ENCODE results near the gene TMEM41B. TPM values are rescaled to one million over a fixed set of nuclear protein-coding genes. Genes with fewer than 3 reads are reported as not detected.

TMEM41B gene
- total RNA-seq, 1 donor from 2014 or later, result 51.8 TPM

- peaks cover 16% of the 10 kb centered on the region for H3K36me3 Mint-ChIP-seq (ENCODE audit: insufficient read depth)
- no peaks in the 10 kb centered on the region for H3K27me3 Mint-ChIP-seq
- no peak for DNase-seq (ENCODE audit: low spot score, unreplicated experiment)
- H3K9me3 Mint-ChIP-seq (ENCODE audit: low read depth), result no peaks in the 10 kb centered on the region
- H3K4me3 Mint-ChIP-seq (ENCODE audit: low read depth), result no peak overlapping the region
- no peak overlapping the region for H3K27ac Mint-ChIP-seq
- no peaks in the 10 kb centered on the region for H3K4me1 Mint-ChIP-seq (ENCODE audit: low read depth)
- no peak for TF ChIP-seq CTCF (IDR thresholded peaks at IDR 0.05; ENCODE audit: unreplicated experiment)
Measured at GRCh38 chr11:9285850-9286587, 28.4 kb downstream of the TMEM41B start.

- Mint-ChIP-seq H3K36me3 (ENCODE audit: insufficient read depth) (peaks cover 23% of the 10 kb centered on the region), H3K27me3 (no peaks in the 10 kb centered on the region), H3K27ac (no peak overlapping the region), H3K4me3 (ENCODE audit: low read depth) (no peak overlapping the region), H3K9me3 (ENCODE audit: low read depth) (no peaks in the 10 kb centered on the region), H3K4me1 (ENCODE audit: low read depth) (no peaks in the 10 kb centered on the region)
- DNase-seq (ENCODE audit: low spot score, unreplicated experiment), result no peak
- no peak for TF ChIP-seq CTCF (IDR thresholded peaks at IDR 0.05; ENCODE audit: unreplicated experiment)
Measured at GRCh38 chr11:9280655-9281301, 33.6 kb downstream of the TMEM41B start.

- DNase-seq (ENCODE audit: low spot score, unreplicated experiment), result no peak
- Mint-ChIP-seq H3K36me3 (ENCODE audit: insufficient read depth) (peaks cover 15% of the 10 kb centered on the region), H3K27me3 (no peaks in the 10 kb centered on the region), H3K9me3 (ENCODE audit: low read depth) (no peaks in the 10 kb centered on the region), H3K4me3 (ENCODE audit: low read depth) (no peak overlapping the region), H3K27ac (no peak overlapping the region), H3K4me1 (ENCODE audit: low read depth) (no peaks in the 10 kb centered on the region)
- TF ChIP-seq CTCF (IDR thresholded peaks at IDR 0.05; ENCODE audit: unreplicated experiment), result no peak
Measured at GRCh38 chr11:9277176-9277575, 37.2 kb downstream of the TMEM41B start.

GRCh38 chr11:9276571-9276970 lies 37.8 kb downstream of the TMEM41B start:
- no peaks in the 10 kb centered on the region for H3K4me1 Mint-ChIP-seq (ENCODE audit: low read depth)
- H3K27me3 Mint-ChIP-seq, result no peaks in the 10 kb centered on the region
- DNase-seq (ENCODE audit: low spot score, unreplicated experiment), result no peak
- H3K4me3 Mint-ChIP-seq (ENCODE audit: low read depth), result no peak overlapping the region
- H3K36me3 Mint-ChIP-seq (ENCODE audit: insufficient read depth), result peaks cover 15% of the 10 kb centered on the region
- H3K27ac Mint-ChIP-seq, result no peak overlapping the region
- no peaks in the 10 kb centered on the region for H3K9me3 Mint-ChIP-seq (ENCODE audit: low read depth)
- TF ChIP-seq CTCF (IDR thresholded peaks at IDR 0.05; ENCODE audit: unreplicated experiment), result no peak

GRCh38 chr11:9274499-9275258 lies 39.7 kb downstream of the TMEM41B start:
- H3K27ac Mint-ChIP-seq, result peak overlapping the region; percentile 73
- no peak for TF ChIP-seq CTCF (IDR thresholded peaks at IDR 0.05; ENCODE audit: unreplicated experiment)
- DNase-seq (ENCODE audit: low spot score, unreplicated experiment), result no peak
- no peaks in the 10 kb centered on the region for H3K4me1 Mint-ChIP-seq (ENCODE audit: low read depth)
- H3K36me3 Mint-ChIP-seq (ENCODE audit: insufficient read depth), result peaks cover 6% of the 10 kb centered on the region
- no peaks in the 10 kb centered on the region for H3K9me3 Mint-ChIP-seq (ENCODE audit: low read depth)
- no peak overlapping the region for H3K4me3 Mint-ChIP-seq (ENCODE audit: low read depth)
- H3K27me3 Mint-ChIP-seq, result no peaks in the 10 kb centered on the region

Data from progenitor cell of endocrine pancreas (in vitro differentiated cells).